Ishikawa (cell line): ENCODE measurements around the gene SMIM12.

ENCODE experiments used
- EP300 ChIP-seq: IDR thresholded peaks from 2 replicates; pipeline ENCODE4 v1.6.1; 2012; ENCODE audit warnings: borderline replicate concordance
- FOXM1 ChIP-seq: IDR thresholded peaks from 2 replicates; pipeline ENCODE4 v1.6.1; 2012; ENCODE audit warnings: low read depth, borderline replicate concordance
- NFIC ChIP-seq: IDR thresholded peaks from 2 replicates; pipeline ENCODE4 v1.6.1; 2012
- TCF12 ChIP-seq: IDR thresholded peaks from 2 replicates; pipeline ENCODE4 v1.6.1; 2012; ENCODE audit warnings: low read depth

DNA sequence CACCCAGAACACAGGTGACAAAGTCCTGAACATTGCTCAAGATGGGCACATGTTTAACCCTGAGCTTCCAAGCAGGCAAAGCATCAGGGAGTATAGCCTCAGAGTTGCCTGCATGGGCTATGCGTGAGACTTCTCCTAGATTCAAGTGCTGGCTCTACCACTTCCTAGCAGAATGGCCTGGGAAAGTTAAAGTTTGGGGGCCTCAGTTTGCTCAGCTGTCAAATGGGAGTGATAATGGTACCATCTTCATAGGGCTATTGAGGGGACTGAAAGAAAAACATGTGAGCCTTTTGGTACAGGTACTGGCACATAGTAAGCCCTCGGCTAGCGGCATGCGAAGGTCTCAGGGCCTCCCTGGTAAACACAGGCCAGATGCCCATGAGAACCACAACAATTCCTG, 28.0 kb upstream of the SMIM12 start:
- TF ChIP-seq NFIC, result no peak
- no peak for TF ChIP-seq TCF12
- TF ChIP-seq EP300, result no peak
- TF ChIP-seq FOXM1, result no peak
